Stimulated activated CD8-positive, alpha-beta memory T cell treated with anti-CD3 and anti-CD28 coated beads, Interleukin-7, amount 100 ng/mL, for 48 hours (primary cell): ENCODE data around the gene WDR77.

ENCODE experiments used
- DNase-seq, 2 donors: peaks; one replicate each; pipeline ENCODE4 v3.0.0-alpha.2; 2020; ENCODE audit warnings: low read depth in 1 of 2; ENCODE audit errors: extremely low read depth in 1 of 2

WDR77 gene

DNA sequence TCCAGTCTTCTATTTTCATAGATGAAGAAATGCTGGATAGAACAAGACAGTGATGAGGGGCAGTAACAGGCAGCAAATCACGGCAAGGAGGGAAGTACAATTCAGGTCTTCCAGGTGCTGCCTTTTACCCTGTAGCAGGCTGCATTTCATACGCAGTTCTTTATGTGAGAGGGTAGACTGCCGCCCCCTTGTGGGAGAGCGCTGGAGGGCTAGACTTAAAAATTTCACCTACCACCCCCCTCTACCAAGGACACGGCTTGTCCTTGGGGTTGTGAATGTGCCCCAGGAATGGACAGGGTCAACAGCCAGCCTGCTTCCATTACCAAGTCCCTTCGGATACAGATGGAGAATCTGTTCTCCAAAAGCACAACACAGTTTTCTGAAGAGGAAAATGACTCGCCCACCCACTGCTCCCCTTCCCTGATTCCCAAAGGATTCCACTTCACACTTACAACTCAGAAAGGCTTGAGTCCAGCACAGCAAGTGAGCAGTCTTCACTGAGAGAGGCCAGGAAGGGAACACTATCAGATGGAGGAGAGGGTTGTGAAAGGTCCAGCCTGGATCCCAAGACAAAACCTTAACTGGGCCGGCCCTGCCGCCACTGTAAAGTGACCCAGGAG is 7.4 kb downstream of the WDR77 start:
- DNase-seq, result peak; percentile 22 to 31

DNA sequence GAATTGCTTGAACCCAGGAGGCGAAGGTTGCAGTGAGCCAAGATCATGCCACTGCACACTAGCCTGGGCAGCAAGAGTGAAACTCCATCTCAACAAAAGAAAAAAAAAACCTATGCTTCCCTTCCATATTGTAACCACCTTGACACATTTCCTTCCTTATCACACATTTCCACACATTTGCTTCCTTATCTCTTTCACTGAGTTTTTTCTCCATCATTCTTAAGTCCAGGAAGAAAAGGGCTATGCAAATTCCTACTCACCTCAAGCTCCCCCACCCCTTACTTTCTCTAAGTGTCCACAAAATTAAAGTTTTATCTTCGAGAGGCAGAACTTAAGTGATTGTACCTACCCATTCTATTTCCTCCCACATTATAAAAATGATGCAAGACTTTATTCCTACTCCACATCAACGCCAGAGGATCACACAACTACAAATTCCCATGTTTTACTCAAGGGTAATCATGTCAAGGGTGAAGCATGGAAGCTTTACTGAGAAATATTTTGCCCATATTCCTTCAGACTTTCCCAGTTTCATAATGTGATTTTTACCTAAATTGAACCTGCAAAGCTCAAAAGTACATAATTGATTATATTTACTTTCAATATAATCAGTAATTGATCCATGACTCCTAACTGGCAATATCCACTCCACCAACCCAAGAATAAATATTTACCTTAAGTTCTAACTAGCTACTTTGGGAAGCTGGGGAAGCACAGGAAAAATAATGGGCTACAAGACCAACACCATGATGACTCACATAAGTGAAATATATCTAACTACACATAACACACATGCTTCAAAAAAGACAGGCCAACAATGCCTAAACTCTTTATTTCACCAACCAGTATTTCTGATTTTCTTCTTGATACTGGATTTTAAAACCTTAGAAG is 9.3 kb downstream of the WDR77 start:
- DNase-seq, result no peak

DNA sequence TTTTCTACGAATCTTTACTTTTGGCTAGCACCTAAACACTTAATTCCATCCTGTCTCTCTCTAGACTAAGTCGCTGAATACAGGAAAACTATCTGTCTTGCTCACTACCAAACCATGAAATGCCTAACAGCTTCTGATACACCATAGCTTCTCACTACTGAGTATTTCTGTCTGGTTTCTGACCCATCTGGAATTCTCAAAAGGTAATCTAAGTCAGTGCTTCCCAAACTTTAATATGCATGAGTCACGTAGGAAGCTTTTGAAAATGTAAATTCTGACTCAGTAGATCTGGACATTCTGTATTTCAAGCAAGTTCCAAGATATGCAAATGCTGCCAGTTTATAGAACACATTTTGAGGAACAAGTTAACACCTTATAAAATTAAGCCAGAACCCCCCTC is 12.3 kb downstream of the WDR77 start:
- no peak for DNase-seq

DNA sequence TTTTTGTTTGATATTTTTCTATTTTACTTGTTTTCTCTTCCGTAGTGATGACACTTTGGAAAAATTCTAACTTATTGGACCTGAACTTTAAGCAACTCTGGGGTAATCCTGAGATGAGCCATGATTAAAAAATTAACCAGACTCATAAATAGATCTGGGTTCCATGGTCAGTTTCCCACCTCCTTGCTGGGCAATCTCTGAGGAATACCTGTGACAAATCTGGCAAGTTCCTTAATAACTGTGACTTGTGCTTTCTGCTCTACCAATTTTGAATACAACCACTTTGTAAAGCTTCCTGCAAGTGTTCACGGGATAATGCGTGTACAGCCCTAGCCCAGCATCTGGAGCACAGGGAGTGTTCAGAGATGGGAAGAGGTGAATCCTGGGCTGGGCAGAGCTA is 24.8 kb downstream of the WDR77 start:
- DNase-seq, result no peak

DNA sequence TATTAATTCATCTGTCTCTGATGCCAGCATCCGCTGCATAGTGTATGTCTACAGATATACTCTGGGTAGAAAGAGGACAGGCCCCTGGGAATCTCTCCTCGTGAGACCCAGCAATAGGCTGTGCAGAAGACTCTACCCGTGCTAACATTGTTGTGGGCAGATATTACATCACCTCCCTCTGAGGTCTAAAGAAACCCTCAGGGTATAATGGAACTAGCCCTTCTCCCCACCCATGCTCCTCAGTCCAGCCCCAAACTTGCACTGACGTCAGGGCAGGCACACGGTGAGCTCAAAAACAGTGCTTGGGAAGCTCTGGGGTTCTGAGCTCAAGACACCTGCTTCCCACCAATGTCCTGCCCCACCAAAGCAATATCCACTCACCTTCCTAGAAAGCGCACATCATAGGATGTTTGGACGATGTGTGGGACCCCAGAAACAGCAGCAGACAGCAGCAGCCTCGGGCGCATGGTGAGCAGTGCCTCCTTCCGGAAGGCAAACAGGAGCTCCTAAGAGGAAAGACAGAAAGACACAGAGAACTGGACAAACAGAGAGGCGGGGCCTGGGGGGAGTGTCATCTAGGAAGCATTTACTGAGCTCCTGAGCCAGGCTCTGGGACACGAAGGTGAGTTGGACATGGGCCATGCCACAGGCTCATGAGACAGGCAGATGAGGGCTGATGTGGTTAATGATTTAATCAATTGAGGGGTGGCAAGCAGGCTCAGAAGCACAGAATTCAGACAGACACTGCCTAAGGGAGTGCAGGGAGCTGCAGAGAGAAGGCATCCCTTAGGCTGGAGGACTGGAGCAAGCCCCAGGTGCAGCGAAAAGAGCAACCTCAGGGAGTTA is 26.3 kb downstream of the WDR77 start:
- no peak for DNase-seq

DNA sequence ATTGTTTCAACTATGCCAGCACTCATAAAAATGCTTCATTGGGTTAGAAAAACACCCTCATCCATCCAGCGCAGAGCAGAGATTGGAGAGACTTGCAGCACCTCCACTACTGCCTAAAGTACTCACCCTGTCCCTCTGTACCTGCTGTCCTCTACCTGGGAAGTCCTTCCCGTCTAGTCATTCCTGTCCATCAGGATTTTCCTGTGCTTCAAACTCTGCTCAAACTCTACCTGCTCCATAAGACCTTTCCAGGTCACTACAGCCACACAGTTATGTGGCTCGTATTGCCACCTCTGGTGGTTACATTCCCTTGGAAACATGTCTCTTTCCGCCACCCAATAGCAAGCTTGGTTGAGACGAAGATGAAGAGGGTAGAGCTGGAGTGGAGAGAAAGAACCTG is 28.7 kb downstream of the WDR77 start:
- no peak for DNase-seq

DNA sequence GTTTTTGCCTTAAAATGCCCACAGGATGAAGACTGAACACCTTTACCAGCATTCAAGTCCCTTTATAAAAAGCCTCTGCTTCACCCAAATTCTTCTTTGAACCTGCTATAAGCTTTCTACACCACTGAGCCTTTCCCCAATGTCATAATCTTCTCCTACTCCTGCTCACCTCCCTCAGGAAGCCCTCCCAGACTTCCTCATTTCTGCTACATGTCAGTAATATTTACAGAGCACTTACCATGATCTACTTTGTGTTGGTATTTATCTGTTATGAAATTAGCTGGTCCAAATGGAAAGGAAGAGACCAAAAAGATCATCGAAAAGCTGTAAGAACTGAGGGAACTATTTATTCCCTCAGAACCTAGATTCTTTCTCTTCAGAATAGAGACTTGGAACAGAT is 30.0 kb downstream of the WDR77 start:
- DNase-seq, result no peak

DNA sequence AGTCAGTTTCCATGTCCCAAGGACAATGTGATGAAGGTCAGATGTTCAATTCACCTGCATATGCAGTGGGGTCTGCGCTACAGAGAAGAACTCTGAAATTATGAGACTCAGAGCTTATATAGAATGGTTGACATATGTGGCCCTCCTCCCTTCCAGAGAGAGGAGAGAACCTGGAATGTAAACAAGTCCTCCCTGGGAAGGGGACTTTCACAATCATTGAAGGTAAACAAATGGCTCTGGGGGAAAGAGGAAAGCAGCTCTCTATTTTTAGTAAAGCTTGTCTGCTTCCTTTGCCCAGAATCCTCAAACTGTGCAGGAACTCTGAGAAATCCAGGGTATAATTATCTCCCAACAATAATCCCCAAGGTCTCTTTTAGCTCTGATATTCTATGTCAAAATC is 31.3 kb downstream of the WDR77 start:
- no peak for DNase-seq

DNA sequence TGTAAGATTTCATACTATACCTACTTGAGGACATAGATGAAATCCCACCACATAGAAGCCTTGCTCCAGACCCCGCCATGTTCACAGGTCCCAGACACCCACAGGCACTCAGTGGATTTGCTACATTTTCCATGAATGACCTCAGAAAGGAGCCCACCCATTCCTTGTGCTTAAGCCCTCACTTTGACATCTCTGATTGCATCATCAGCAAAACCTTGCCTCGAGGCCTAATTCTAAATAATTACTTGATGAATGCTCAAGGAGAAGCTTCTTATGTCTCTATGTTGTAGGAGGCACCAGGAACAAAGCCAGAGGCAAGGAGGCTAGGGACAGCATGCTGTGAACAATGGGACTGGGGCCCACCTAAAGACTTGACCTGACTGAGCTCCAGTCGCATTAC is 33.6 kb downstream of the WDR77 start:
- DNase-seq, result no peak

DNA sequence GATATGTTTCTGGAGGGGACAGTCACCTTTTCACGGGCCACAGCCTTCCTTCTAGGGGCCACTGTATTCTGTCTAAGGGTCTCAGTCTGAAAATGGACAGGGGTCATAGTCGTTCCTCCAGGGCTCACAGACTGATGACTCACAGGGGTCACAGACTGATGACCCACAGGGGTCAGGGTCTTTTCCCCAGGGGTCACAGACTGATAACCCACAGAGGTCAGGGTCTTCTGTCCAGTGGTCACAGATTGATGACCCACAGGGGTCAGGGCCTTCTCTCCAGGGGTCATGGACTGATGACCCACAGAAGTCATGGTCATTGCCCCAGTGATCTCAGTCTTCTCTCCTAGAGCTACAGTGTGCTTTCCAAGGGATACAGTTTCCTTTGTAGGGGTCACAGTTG is 34.3 kb downstream of the WDR77 start:
- no peak for DNase-seq

DNA sequence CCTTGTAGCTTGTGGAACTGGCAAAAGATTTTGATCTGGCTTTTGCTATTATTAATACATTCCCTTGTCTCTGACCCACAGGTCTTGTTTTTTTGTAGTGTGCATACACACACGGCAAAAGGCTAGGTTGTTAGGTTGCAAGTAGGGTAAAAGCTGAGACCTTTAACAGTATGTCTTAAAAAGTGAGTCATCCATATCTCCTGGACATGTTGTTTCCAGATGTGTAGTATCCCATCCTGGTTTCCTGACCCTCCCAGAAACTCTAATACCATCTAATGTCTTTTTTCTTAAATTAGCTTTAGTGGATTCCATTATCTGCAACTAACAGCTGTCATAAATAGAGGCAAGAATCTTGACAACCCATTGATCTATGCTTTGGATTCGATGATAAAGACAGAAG is 36.2 kb downstream of the WDR77 start:
- no peak for DNase-seq

DNA sequence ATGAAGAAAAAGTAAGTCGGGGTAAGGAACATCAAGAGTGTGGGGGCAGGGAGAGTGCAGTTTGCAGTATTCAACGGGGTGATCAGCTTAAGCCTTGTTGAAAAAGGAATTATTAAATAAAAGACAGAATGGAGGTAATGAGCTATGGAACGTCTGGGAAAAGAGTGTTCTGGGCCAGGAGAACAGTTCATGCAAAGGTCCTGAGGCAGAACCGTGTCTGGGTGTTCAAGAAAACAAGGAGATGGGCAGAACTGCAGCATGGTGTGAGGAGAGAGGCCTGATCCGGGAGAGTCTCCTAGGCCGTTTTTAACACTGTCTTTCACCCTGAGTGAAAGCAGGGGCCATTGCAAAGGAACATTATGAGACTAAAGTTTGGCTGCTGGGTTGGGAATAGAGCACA is 41.8 kb downstream of the WDR77 start:
- no peak for DNase-seq

DNA sequence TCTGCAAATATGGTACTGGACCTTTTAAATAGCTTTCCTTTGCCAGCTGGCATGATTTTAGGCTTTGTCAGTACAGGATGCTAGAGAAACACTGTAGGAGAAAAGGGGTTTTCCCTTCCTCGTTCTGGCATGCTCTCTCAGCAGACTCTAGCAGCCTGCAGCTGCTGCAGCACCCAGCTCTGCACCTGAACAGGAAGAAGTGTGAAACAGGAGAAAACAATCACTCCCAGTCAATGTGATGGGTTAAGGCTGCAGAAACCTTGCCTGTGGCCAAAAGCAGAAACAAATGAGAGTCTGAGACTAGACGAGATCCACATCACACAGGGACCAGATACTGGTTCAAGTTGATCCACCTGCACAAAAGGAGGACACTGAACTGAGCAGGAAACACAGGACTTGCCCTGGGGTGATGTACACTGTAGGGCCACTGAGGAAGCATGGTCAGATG is 42.7 kb downstream of the WDR77 start:
- peak in 1 of 2 donors; percentile 3 for DNase-seq

DNA sequence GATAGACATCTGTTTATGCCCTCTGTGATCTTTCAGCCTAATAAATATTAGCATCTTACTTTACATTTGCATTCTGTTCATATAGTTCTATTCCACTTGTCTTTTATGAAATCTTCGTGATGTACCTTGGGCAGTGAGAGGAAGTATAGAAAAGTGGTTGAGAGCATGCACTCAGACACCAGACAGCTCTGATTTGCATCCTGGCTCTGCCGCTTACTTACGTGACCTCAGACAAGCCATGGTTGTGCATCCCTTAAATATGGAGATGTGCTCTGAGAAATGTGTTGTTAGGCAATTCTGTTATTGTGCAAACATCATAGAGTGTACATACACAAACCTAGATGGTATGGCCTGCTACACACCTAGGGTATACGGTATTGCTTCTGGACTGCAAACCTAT is 44.5 kb downstream of the WDR77 start:
- no peak for DNase-seq

DNA sequence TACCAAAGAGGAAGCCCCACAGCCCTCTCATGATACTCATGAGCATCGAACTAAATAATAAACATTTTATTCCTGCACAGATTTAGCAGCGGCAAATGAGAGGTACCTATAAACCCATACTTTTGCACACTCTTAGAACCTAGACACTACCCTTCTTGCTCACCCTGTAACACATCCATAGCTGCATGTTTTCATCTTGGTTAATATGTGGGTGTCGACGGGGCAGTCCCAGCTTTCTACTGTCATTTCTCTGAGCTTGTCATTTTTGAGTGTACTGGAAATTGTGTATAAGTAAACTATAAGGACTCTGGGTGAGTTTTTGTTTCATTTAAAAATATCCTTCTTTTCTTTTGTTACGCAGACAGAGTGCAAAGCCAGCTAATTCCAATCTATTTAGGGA is 47.0 kb downstream of the WDR77 start:
- DNase-seq, result no peak

DNA sequence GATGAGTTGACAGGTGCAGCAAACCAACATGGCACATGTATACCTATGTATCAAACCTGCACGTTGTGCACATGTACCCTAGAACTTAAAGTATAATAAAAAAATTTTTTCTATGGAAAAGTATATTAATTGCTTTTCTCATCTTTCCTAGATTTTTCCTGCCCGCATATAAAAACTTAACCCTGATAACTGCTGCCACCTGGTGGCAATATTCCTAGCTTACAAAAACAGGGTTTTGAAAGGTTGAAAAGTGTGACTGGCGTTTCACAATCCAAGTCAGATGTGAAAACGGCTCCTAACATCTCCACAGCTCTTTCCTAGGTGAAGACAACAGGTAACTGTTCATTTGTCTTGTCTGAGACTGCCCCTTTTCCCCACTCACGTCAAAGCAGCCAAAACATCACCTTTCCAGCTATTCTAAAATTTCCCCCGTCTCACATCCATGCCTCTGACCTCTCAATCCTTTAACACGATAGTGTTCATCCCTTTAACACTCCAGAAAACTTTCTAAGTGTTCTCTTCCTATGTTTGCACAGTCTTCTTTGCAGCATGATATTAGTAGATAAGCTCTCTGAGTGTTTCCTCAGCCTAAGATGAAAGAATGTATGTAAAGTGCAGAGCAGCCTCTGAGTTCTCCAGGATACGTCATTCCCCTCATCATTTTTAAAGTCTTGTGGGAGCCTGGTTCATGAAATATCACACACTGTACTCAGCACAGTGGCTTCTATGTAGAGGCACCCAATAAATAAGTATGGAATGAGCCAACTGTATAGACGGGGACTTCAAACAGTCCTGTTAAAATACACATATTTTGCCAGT is 49.1 kb downstream of the WDR77 start:
- DNase-seq, result peak in 1 of 2 donors; percentile 11

DNA sequence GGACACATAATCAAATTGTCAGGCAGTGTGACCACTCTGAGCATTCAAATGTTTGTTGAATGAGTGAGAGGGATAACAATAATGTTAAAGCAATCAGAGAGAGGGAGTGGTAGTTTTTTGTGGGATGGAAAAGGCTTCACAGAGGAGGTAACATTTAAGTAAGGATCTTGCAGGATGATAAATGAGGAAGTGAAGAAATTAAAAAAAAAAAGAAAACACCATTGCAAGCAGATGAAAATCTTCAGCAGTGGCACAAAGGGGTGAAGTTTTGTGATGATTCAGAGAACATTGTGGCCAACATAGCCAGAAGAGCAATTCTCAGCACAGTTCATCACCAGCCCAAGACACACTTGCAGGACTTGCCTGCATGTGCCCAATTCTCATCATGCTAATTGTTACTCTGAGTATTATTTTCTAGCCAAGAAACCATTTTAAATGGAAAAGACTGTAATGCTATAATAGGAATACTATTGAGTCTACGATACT is 56.6 kb downstream of the WDR77 start:
- no peak for DNase-seq

DNA sequence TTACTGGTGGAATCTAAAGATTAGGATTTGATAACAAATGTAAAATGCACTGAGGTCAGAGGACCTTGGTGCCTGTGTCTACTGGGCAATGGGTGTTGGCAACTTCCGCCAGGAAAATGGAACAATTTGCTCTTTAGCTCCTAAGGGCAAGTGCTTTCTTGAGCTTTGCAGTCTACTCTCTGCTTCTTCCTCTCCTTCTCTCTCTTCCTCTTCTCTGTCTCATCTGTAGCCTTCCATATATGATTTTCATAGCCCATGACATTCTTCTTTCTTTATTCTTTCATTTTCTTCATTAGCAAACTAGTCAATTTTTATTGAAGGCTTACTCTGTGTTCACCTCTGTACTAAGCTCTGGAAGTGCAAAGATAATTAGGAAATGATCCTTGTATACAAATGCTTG is 57.0 kb downstream of the WDR77 start:
- no peak for DNase-seq
